GM12865 (cell line): ENCODE results near the gene C19orf38.
A peak's percentile ranks its signal among the peaks of the same experiment; 100 is the strongest.
"Not testable (repeated sequence)": the region's sequence is repeated elsewhere in the genome, so short reads cannot be mapped to it uniquely, and the experiment has no call there.

Experiments used
- DNase-seq: peaks from one replicate; pipeline ENCODE4 v3.0.0; 2010; ENCODE audit warnings: low read depth
- H3K4me3 ChIP-seq: 2 replicates; pipeline ENCODE4 v1.5.1; 2011; ENCODE audit warnings: mild to moderate bottlenecking, low read depth, low read length, control low read depth
- CTCF ChIP-seq: IDR thresholded peaks from 2 replicates; pipeline ENCODE4 v1.5.1; 2011; ENCODE audit warnings: low read length, control low read depth, low read depth, inconsistent platforms; ENCODE audit not compliant: insufficient read depth; ENCODE audit errors: missing control alignments

The C19orf38 gene

GRCh38 chr19:10870501-10870954 lies 22.3 kb downstream of the C19orf38 start:
- no peak for DNase-seq
- no peak for TF ChIP-seq CTCF

GRCh38 chr19:10870955-10871603 lies 22.9 kb downstream of the C19orf38 start, which contains the start of gene CARM1:
TSS of gene CARM1 (plus strand) at chr19:10871553. CDS start at chr19:10871703, 150 bp downstream.
- DNase-seq = peak; percentile 100
- peak within 1 kb of the TSS; percentile 94 for H3K4me3 ChIP-seq
- TF ChIP-seq CTCF = peak; percentile 72

More at GRCh38 chr19:10870501-10870954, 22.3 kb downstream of the C19orf38 start:
- H3K4me3 ChIP-seq = peak overlapping the region; percentile 59

GRCh38 chr19:10871711-10872545 lies 23.7 kb downstream of the C19orf38 start:
- peak; percentile 60 for DNase-seq
- TF ChIP-seq CTCF = peak; percentile 12
- H3K4me3 ChIP-seq = peak overlapping the region; percentile 94

DNA sequence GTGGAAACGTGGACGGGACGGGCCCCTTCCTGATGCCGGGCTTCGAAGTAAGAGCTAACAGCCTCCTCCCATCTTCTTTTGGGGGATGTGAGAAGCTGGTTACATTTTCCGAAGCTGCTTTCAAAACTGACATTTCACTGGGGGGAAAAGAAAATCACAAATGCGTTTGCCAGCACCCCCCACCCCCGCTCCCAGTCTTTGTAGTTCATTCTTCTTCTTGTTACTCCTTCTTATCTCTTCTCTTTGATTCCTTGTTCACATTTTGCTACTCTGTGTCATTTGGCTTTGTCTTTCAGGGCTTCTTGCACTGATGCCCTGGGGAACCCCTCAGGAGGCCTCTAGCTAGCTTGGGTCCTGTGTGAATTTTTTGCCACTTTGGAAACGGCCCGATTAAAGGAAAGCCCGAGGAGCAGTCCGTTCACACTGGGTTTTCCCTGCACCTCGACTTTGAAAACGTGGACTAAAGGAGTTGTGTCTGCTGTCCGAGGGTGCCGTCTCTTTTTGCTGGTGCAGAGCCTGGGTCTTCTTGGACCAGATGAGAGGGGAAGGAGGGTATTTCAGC lies 24.4 kb downstream of the C19orf38 start:
- TF ChIP-seq CTCF = no peak

GRCh38 chr19:10874024-10874423 lies 25.8 kb downstream of the C19orf38 start:
- no peak for TF ChIP-seq CTCF
- H3K4me3 ChIP-seq = peak overlapping the region; percentile 94
- no peak for DNase-seq

More for the DNA sequence above, 24.4 kb downstream of the C19orf38 start:
- peak overlapping the region; percentile 94 for H3K4me3 ChIP-seq
- DNase-seq = peak; percentile 61

- peak; percentile 91 for DNase-seq
- no peak for TF ChIP-seq CTCF
- H3K4me3 ChIP-seq = peak overlapping the region; percentile 38
Measured at GRCh38 chr19:10876459-10877240, 28.4 kb downstream of the C19orf38 start.

- peak overlapping the region; percentile 64 for H3K4me3 ChIP-seq
- DNase-seq = not testable (repeated sequence)
Measured at GRCh38 chr19:10877608-10878007, 29.4 kb downstream of the C19orf38 start.
